ENCODE measurements around the gene ALS2.

GRCh38 chr2:201754717-201755415, 25.9 kb downstream of the ALS2 start:
- TF ChIP-seq CTCF (conservative IDR thresholded peaks at IDR 0.05; ENCODE audit: low read length), result no peak
- no peak for TF ChIP-seq EZH2phosphoT487 (IDR thresholded peaks at IDR 0.05; ENCODE audit: borderline replicate concordance, low read depth, low read length)
